HepG2 (cell line): ENCODE data around the gene PRRT1. TPM values are rescaled to one million over a fixed set of nuclear protein-coding genes. Genes with fewer than 3 reads are reported as not detected.

Source experiments
- ATAC-seq: fragments of 200-7000 bp; cut with Tn5 transposase; 3 replicates; pipeline ENCODE4 v1.9.1; 2020; ENCODE audit warnings: mild to moderate bottlenecking, moderate library complexity
- BruUV-seq: library from RNA; stranded (reverse); fragments of 400-500 nt; replicated peaks from 2 replicates; lab custom pipeline; 2021; lab: Mats Ljungman, UMichigan
- CTCF ChIA-PET: fragments of 300-600 bp; formaldehyde crosslinking; extraction: SDS; loops from one replicate; lab custom pipeline; 2021; ENCODE audit warnings: low total read pairs, inconsistent platforms, low intra/inter-chr PET ratio; lab: Yijun Ruan, JAX
- POLR2A ChIA-PET: fragments of 350-600 bp; sonication (Branson Sonifier 250); formaldehyde crosslinking; loops from one replicate; lab custom pipeline; 2020; ENCODE audit warnings: antibody characterized with exemption, inconsistent platforms; lab: Yijun Ruan, JAX
- DNase-seq: peaks from one replicate; pipeline ENCODE4 v3.0.0-alpha.2; 2015; ENCODE audit warnings: low spot score
- FAIRE-seq: peaks from 3 replicates; lab custom pipeline; 2011; peaks lifted over from hg19 to GRCh38; lab: Jason Lieb, UNC
- H2AFZ ChIP-seq: one replicate; pipeline ENCODE4 v1.6.1; 2011; ENCODE audit warnings: low read length, inconsistent platforms
- H3K27ac ChIP-seq: fragments of 300-600 bp; 3 replicates; pipeline ENCODE4 v1.8.0; 2011; ENCODE audit warnings: mixed run types, mild to moderate bottlenecking, mixed read lengths, low read length, inconsistent platforms; ENCODE audit not compliant: insufficient read depth; ENCODE audit errors: extremely low read length
- H3K27me3 ChIP-seq, 2 experiments: fragments of 200-600 bp in 1 of 2; 2 replicates in 1 of 2; 3 replicates in 1 of 2; pipeline versions ENCODE4 v1.6.0 to v1.8.0; 2011; ENCODE audit warnings: low read length in 2 of 2, mild to moderate bottlenecking in 2 of 2, moderate library complexity in 2 of 2, inconsistent platforms in 1 of 2; ENCODE audit not compliant: insufficient read depth in 2 of 2, control insufficient read depth in 1 of 2
- H3K36me3 ChIP-seq, 2 experiments: fragments of 200-600 bp in 1 of 2; replicated peaks in 1 of 2; 2 replicates in 1 of 2; 3 replicates in 1 of 2; pipeline versions ENCODE4 v1.5.1 to v1.8.0; 2011; ENCODE audit warnings: low read length in 2 of 2, inconsistent platforms in 1 of 2; ENCODE audit not compliant: insufficient read depth in 2 of 2, control insufficient read depth in 1 of 2
- H3K4me1 ChIP-seq: 2 replicates; pipeline ENCODE4 v1.5.1; 2012; ENCODE audit warnings: low read length, inconsistent platforms; ENCODE audit not compliant: insufficient read depth
- H3K4me2 ChIP-seq: 2 replicates; pipeline ENCODE4 v1.6.0; 2011; ENCODE audit warnings: low read depth, low read length, inconsistent platforms
- H3K4me3 ChIP-seq, 3 experiments: fragments of 200-600 bp in 1 of 3; sonication (generic), shearing (Covaris generic) in 1 of 3; replicated peaks in 1 of 3; 2 replicates each; pipeline ENCODE4 v1.5.1; 2011 to 2016; ENCODE audit warnings: low read length in 3 of 3, inconsistent platforms in 2 of 3, low read depth in 2 of 3, mild to moderate bottlenecking in 2 of 3, control low read depth in 1 of 3, mixed read lengths in 1 of 3; ENCODE audit not compliant: insufficient read depth in 1 of 3
- H3K79me2 ChIP-seq: one replicate; pipeline ENCODE4 v1.6.1; 2011; ENCODE audit warnings: low read length, inconsistent platforms; ENCODE audit not compliant: insufficient read depth
- H3K9ac ChIP-seq: 2 replicates; pipeline ENCODE4 v1.6.0; 2011; ENCODE audit warnings: mild to moderate bottlenecking, low read depth, low read length, inconsistent platforms; ENCODE audit not compliant: insufficient read depth
- H3K9me3 ChIP-seq: 2 replicates; pipeline ENCODE4 v1.5.1; 2012; ENCODE audit warnings: mild to moderate bottlenecking, low read length
- H4K20me1 ChIP-seq: 2 replicates; pipeline ENCODE4 v1.6.0; 2011; ENCODE audit warnings: inconsistent platforms, mild to moderate bottlenecking, low read length, moderate library complexity; ENCODE audit not compliant: insufficient read depth
- GMEB2 ChIP-seq: IDR thresholded peaks from 2 replicates; pipeline ENCODE4 v1.6.1; 2016; ENCODE audit warnings: missing biosample characterization, missing genetic modification reagents, low read depth
- KDM5A ChIP-seq: fragments of 200-600 bp; sonication (generic); IDR thresholded peaks from 2 replicates; pipeline ENCODE4 v1.7.0; 2018; ENCODE audit warnings: antibody characterized with exemption, mild to moderate bottlenecking, low read length, borderline replicate concordance
- MXD4 ChIP-seq: IDR thresholded peaks from 2 replicates; pipeline ENCODE4 v1.6.1; 2016; ENCODE audit warnings: mild to moderate bottlenecking, missing biosample characterization, missing genetic modification reagents
- MYNN ChIP-seq: sonication (generic); formaldehyde crosslinking; IDR thresholded peaks from 2 replicates; pipeline ENCODE4 v1.4.0; 2020; ENCODE audit warnings: mild to moderate bottlenecking, low read depth, missing genetic modification reagents
- ZBTB49 ChIP-seq: sonication (generic); formaldehyde crosslinking; IDR thresholded peaks from 2 replicates; pipeline ENCODE4 v1.4.0; 2020; ENCODE audit warnings: missing genetic modification reagents, borderline replicate concordance
- ZNF431 ChIP-seq: sonication (generic); formaldehyde crosslinking; IDR thresholded peaks from 2 replicates; pipeline ENCODE4 v1.9.0; 2022; ENCODE audit warnings: missing genetic modification reagents, low read depth, mild to moderate bottlenecking, borderline replicate concordance
- in situ Hi-C: cut with HindIII; loops from 2 replicates; pipeline ENCODE4 v1.10.0; 2017; ENCODE audit warnings: low pct_unique_long_range_greater_than_20kb; ENCODE audit not compliant: extremely low pct_ligation_motif_present
- intact Hi-C: fragments of 100-400 bp; cut with micrococcal nuclease; formaldehyde crosslinking; loops from one replicate; pipeline ENCODE4 v1.10.0; 2022; ENCODE audit not compliant: unreplicated experiment
- polyA plus RNA-seq, 8 experiments: library from polyadenylated mRNA; depleted of rRNA in 3 of 8; stranded (reverse) in 7 of 8; unstranded in 1 of 8; fragments of >200 nt; fragmentation: Illumina TruSeq in 4 of 8; extraction: Trizol in 4 of 8; gene quantifications; 2 replicates each; pipeline versions ENCODE4 v1.2.1 to v1.2.3, GENCODE V29; 2011 to 2016; ENCODE audit warnings: low read depth in 4 of 8, missing spikeins in 1 of 8, mixed read lengths in 1 of 8; ENCODE audit not compliant: insufficient read depth in 1 of 8
- total RNA-seq, 5 experiments: library from RNA; depleted of rRNA; stranded (reverse); fragments of >200 nt; fragmentation: Illumina TruSeq; extraction: Trizol; gene quantifications; 2 replicates each; pipeline ENCODE4 v1.2.3, GENCODE V29; 2016; ENCODE audit warnings: low read depth in 1 of 5

PRRT1 gene
- total and polyA plus RNA-seq, 2 of the 13 experiments (the other 11 are each of a cell fraction or from before 2014, with no cell fraction given), result 0.64 to 1.4 TPM

GRCh38 chr6:32164295-32164694 lies 12.6 kb upstream of the PRRT1 start, which contains the start of gene EGFL8:
TSS of gene EGFL8 (plus strand) at chr6:32164595. CDS start at chr6:32166166, 1,571 bp downstream.
- in situ Hi-C loops (no loop called here), intact Hi-C loops (no loop called here)
- Histone ChIP-seq H3K4me1 (no peaks in the 10 kb centered on the region), H2AFZ (no peak within 1 kb of the TSS), H3K9me3 (no peaks in the 10 kb centered on the region), H3K27ac (no peak within 1 kb of the TSS), H3K36me3 (peaks cover 10 to 38% of the 10 kb centered on the region in 2 experiments), H4K20me1 (no peaks in the 10 kb centered on the region), H3K9ac (no peak within 1 kb of the TSS), H3K4me3 (no peak within 1 kb of the TSS), H3K27me3 (no peaks in the 10 kb centered on the region), H3K79me2 (no peaks in the 10 kb centered on the region), H3K4me2 (no peak within 1 kb of the TSS)
- POLR2A ChIA-PET, result interaction anchor here (1.2 kb wide), 1 partner anchor 10 kb away, joined by 3 read pairs; no protein-coding TSS in a partner anchor
- no peak for TF ChIP-seq MXD4 (CRISPR knock-in tag)
- TF ChIP-seq ZBTB49 (CRISPR knock-in tag), result no peak
- no peak for TF ChIP-seq ZNF431 (CRISPR knock-in tag)
- TF ChIP-seq GMEB2 (CRISPR knock-in tag), result no peak
- no peak for TF ChIP-seq MYNN (CRISPR knock-in tag)
- no peak for TF ChIP-seq KDM5A
- no peak for ATAC-seq
- no TSS peak for BruUV-seq
- FAIRE-seq, result no peak
- CTCF ChIA-PET, result no interaction called here
- DNase-seq, result no peak
